Hematopoietic multipotent progenitor cell treated with erythropoietin and hydrocortisone succinate and interleukin-3 and kit ligand, for 6 days (in vitro differentiated cells): ENCODE data around the gene RNF4.

Experiments
- DNase-seq: peaks from one replicate; pipeline ENCODE4 v3.0.0-alpha.2; 2015

Gene RNF4

DNA sequence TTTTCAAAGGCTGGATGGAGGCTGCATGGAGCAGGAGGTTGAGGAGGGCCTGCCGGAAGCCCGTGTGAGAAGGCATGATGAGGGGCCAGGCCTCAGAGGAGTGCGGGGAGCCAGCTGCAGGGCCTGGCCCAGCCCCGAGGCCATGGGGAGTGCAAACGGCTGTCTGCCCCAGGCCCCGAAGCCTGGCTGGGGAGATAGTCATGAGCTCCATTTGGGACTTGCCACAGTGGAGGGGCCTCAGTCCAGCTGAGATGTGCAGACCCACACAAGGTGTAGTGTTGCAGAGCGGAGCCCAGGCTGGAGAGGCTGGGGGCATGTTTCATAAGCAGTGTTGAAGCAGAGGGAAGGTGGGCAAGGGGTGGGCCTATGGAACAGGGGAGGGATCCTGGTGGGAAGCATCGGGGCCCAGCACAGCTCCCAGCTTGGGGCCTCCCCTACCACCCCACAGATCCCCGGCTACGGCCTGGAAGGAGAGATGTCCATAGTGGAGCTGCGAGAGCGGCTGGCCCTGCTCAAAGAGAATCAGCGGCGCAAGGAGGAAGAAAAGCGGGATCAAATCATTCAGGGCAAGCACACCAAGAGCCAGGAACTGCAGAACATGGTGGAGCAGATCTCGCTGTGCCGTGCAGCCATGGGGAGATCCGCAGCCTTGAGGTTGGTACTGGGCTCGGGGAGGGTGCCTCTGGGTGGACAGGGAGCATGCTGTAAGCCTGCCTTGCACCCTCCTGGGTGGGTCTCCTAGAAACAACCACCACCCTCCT, 9.1 kb upstream of the RNF4 start:
- DNase-seq: no peak

DNA sequence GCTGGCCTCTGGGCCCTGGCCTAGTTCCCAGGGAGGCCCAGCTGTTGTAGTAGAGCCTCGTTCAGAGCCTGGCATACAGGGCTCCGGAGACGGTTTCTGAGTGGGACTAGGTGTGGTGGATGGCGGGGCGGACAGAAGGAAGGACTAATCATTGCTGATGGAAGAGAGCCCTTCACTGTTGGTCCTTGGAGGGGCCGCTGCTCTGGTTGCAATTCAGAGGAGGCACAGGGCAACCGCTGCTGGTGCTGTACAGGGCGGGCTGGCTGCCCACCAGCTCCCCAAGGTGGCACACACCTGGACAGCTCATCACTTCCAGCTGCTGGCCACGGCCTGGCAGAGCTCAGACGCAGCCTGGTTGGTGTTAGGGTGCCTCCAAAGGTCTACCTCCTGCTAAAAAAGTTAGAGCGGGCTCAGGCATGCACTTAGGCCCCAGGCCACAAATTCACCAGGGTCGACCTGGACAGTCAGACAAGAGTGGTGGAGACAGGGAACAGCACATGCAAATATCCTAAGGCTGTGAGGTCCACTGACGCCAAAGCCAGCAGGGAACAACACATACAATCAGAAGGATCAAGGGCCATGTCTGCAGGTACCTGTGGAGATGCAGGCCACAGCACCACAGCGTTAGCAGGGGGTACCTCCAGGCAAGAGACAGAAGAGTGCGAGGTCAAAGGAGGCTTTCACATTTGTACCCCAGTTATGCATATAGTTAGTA, 7.5 kb upstream of the RNF4 start:
- DNase-seq: no peak

DNA sequence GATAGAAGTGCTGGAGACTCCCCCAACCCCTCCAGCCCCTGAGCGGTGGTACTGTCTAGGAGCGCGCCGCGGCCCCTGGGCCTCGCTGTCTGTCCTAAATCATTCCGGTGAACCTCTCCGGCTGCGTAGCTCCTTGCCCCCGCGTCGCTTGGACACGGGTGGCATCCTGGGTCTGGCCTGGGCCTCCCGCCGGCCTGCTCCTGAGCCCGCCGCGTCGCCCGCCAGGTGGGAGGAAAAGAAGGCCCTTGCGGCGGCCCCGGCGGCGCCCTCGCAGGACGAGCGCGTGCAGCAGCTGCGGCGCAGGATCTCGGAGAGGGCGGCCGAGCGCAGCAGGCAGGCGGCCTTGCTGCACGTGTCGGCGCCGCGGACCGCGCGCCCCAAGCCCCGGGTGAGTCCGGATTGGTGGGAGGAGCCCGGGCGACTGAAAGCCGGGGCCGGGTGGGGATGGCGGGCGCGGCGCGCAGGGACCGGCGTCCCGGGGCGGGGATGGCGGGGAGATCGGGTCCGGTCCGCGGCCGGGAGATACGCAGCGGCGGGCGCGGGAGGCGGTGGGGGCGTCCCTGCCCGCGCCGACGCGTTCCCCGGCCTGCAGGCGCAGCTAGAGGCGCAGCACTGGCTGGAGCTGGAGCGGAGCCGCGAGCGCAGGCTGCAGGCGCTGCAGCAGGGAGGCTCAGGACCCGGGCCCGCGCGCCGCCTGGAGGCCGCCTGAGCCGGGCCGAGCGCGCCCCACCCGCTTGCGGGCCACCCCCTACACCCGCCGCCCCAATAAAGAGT, 6.5 kb upstream of the RNF4 start:
- DNase-seq: peak; percentile 83

DNA sequence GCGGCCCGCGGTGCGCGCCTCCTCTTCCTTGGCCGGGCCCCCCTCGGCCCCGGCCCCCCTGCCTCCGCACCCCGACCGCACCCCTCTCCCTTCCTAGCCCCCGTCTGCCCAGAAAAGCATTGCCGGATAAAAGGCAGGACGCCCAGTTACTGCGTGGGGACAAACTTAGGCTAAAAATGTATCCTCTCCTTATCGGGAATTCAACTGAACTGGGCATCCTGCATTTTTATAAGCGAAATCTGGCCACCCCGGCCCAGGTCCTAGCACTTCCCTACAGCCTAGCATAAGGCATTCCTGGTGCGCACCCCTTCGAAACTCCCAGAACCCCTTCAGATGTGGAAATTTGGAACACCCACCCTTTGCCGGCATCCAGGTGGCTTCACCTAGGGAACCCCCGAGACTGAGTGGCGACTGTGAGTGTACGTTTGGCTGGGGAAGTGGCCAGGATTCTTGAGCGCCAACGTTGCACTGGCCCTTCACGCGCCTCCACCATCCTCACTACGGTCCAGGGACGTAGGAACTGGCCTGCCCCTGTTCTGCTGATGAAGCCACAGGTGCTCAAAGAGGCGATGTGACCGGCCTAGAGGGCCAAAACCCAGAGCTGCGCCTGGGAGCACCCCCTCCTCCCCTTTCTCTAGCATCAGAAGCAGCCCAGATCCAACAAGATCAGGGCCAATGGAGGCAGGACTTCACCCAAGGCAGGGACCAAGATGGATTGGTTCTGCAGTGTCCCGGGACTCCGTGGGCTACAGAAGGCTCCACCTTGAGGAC, 5.7 kb upstream of the RNF4 start:
- no peak for DNase-seq

DNA sequence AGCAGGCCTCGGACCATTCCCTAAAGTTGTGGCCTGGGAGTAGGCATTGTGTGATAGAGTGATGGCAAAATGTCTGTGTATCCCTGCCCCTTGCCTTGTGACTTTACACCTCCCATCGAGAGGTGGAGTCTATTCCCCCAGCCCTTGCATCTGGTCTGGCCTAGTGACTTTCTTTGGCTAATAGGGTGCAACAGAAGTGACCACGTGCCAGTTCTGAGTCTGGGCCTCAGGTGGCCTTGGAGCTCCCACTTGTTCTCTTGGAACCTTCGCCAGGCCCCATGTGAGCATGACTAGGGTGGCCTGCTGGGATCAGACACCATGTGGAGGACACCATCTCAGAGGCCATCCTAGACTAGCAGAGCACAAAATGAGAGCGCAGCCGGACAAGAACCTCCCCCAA, 3.9 kb upstream of the RNF4 start:
- no peak for DNase-seq

DNA sequence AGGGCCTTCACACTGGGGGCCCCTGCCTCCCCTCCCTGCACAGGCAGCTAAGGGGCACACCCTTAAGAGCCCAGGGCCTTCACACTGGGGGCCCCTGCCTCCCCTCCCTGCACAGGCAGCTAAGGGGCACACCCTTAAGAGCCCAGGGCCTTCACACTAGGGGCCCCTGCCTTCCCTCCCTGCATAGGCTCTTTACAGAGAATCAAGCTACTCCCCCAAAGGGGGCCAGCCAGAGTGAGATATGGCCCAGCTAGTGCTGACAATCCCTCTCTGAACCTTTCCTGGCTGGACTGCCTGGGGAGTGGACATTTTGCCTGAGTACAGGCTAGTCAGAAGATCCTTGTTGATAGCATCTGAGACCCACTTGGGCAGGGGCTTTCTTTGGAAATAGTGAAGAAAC, 3.4 kb upstream of the RNF4 start:
- peak; percentile 65 for DNase-seq

DNA sequence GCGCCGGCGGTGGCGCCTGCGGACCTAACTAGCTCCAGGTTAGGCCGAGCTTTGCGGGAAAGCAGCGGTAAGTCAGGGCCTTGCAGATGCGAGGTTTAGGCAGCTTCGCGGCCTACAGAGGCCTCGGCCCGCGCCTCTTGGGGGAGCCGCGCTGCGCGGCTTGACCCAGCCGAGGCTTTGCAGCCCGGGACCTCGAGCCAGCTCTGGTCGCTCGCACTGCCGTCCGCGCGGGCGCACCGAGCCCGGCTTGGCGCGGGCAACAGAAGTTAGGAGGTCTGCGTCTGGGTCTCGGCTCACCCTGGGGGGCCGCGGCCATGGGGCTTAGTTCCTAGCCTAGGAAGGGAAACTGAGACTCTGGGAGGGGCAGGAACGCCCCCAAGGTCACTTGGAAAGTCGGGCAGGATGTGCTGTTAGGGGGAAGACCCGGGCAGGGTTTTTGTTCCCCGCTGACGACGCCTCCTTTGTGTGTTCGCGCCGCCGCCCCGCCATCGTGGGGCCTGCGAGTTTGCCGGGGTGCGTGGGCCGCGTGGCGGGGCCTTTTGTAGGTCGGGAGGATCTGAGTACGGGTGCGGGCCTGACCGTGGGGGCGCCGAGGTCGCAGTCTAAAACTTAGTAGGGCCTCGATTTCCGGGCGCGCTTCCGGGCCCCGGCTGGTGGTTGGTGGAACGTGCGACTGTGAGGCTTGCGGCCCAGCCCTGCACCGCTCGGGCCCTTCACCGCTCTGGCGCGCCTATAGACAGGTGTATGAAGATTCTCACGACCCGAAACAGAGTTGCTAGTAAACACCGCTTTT, 482 bp downstream of the RNF4 start:
- DNase-seq: peak; percentile 79

DNA sequence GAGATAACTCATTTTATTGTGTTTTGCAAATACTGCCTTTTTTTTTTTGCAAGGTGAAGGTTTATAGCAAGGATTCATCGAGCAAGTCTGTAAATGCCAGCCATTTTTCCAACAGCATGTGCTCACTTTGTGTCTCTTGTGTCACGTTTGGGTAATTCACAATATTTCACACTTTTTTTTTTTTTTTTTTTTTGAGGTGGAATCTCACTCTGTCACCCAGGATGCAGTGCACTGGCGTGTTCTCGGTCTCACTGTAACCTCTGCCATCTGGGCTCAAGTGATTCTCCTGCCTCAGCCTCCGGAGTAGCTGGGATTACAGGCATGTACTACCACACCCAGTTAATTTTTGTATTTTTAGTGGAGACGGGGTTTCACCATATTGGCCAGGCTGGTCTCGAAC, 1.9 kb downstream of the RNF4 start:
- no peak for DNase-seq

DNA sequence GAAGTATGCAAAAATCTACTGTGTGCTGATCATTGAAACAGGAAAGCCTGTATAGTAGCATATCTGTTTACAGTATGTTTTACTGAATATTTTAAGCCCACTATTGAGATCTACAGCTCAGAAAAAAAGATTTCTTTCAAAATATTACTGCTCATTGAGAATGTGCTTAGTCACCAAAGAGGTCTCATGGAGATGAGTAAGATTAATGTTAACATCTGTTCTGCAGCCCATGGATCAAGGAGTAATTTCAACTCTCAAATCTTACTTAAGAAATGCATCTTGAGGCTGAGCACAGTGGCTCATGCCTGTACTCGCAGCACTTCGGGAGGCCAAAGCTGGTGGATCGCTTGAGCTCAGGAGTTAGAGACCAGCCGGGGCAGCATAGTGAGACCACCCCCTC, 3.3 kb downstream of the RNF4 start:
- peak; percentile 35 for DNase-seq

DNA sequence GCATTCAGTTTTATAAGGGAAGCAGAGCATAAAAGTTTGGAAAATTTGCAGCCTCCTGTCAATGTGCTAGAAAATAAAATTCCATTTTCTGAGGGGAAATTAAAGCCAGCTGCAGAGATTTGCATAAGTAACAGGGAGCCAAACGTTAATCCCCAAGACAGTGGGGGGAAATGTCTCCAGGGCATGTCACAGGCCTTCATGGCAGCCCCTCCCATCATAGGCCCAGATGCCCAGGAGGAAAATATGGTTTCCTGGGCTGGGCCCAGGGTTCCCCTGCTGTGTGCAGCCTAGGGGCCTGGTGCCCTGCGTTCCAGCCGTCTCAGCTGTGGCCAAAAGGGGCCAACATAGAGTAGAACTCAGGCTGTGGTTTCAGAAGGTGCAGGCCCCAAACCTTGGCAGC, 9.3 kb downstream of the RNF4 start:
- no peak for DNase-seq

DNA sequence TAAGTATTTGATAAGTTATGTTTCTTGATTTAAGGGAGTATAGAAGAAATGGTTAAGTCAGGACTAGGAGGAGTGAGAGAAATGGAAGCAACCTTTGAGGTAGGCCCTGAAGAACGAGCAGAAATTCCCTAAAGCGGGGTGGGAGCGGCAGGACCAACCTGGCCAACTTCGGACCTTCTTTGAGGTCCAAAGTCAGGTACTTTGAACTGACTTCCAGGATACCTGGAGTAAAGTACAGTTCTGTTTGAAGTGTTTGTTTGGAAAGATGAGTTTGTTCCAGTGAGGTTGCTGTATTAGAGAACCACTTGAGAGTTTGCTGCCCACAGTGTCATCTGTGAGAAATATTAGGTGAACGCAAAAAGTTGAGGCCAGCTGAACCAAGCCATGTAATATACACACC, 11.7 kb downstream of the RNF4 start:
- DNase-seq: peak; percentile 3

DNA sequence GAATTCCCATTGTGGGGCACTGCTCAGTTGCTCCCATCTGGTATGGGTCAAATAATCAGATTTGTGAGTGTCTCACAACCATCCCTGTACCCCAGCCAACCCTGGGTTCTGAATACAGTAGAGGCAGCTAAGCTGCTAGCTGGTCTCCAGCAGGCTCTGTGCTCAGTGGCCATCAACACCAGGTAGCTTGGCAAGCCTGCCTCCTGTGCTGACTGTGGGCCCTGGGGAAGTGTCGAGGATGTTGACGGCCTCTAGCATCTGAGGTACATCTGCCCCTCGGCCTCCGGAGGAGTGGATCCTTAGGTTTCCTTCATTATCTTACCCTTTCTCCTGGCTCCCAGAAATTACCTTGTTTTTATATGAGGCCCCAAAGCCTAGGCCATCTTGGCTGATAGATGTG, 13.3 kb downstream of the RNF4 start:
- no peak for DNase-seq

DNA sequence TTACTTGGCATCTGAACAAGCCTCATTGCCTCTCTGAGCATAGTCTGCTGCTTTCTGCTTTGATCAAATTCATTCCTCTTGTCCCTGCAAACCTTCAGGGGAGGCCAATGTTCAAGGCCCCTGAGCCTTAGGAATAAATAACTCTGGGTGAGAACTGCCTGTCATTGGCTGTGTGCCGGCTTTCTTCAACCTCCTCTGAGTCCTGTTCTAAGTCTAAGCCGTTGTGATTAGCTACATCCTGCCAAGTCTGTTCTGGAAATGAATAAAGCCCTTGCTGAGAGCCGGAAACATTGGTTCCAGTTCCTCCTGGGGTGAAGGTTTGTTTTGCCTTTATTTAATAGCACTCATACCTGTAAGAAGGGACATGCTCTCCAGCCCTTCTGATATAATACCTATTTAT, 13.8 kb downstream of the RNF4 start:
- DNase-seq: no peak

DNA sequence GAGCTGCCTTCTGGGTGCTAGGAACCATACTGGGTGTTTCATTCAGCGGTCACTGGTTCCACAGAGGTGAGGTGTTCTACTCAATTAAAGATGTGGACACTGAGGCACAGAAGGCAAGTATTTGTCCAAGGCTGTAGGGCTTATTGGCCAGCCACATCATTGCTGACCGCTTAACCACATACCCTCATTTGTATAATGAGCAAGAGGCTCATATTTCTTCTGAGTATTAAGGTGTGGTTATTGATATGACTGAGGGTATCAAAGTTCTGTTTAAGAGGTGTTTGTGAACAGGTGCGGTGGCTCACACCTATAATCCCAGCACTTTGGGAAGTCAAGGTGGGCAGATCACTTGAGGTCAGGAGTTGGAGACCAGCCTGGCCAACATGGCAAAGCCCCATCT, 14.3 kb downstream of the RNF4 start:
- DNase-seq: no peak

DNA sequence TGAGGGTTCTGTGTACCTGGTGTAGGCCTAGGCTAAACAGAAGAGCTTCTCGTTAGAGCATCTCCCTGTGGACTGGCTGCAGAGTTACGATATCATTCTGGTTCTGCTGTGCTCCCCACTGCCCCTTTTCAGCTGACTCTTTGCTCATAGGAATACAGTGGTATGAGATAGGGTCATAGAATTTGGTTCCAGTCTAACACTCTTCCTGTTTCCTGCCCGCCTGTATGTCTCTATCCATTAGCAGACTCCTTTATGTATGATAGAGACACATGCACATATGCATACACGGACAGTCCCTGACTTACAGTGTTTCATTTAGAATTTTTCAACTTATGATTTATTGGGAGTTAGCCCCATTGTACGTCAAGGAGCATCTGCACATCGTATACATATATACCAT, 15.3 kb downstream of the RNF4 start:
- no peak for DNase-seq

DNA sequence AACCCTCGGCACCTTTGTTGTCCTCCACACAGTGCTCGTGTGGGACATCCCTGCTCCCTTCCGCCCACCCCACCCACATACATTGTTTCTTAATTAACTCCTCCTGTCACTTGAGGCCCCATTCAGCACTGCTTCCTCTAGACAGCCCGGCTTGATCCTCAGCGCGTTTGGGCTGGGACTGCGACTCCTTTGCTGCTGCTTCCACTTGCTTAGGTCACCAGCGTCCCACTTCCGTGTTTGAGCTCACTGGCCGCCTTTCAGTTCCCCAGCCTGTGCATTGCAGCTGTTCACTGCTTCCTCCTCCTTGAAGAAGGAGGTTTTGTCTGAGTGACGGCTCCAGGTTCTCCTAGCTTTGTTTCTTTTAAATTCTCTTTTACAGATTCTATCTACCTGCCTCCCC, 16.1 kb downstream of the RNF4 start:
- DNase-seq: peak; percentile 81

DNA sequence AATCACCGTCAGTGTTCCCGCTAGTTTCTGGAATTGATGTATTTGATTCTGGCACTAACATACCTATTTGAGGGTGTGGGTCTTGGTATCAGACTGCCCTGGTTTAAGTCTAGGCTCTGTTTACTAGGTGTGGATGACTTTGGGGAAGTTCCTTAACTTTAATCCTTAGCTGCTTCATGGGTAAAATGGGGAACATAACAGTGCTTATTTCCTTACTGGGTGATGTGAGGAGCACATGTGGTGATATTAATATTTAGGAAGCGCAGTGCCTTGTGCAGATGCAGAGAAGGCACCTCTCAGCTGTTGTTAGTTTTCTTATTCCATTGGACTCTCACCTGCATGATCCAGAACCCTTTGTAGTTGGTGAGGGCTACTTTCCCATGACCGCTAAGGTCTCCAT, 17.1 kb downstream of the RNF4 start:
- DNase-seq: no peak

DNA sequence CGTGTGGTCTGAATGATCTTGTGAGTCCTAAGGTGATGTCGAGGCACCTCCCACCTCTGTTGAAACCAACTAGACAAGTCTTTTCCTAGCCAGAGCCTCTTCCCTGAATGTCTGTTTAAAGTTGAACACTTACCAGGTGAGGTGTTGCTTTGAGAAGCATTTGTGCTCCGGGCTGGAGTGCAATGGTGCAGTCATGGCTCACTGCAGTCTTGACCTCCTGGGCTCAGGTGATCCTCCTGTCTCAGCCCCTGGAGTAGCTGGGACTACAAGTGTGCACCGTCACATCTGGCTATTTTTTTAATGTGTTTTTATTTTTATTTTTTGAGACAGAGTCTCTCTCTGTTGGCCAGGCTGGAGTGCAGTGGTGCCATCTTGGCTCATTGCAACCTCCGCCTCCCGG, 18.1 kb downstream of the RNF4 start:
- no peak for DNase-seq

DNA sequence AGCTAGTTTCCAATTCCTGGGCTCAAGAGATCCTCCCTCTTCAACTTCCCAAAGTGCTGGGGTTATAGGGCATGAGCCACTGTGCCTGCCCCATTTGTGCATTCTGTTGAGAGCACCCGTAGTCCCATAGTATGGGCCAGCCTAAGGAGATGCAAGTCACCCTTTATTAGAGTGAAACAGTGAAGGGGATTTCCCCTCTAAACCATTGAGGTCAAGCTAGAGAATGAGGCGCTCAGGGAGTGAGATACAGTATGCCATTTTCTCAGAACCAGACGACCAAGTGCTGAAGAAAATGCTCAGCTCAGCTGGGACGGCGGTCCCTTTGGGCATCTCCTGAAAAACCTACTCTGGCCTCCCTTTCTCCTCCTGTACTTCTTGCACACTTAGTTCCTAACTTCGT, 18.7 kb downstream of the RNF4 start:
- no peak for DNase-seq

DNA sequence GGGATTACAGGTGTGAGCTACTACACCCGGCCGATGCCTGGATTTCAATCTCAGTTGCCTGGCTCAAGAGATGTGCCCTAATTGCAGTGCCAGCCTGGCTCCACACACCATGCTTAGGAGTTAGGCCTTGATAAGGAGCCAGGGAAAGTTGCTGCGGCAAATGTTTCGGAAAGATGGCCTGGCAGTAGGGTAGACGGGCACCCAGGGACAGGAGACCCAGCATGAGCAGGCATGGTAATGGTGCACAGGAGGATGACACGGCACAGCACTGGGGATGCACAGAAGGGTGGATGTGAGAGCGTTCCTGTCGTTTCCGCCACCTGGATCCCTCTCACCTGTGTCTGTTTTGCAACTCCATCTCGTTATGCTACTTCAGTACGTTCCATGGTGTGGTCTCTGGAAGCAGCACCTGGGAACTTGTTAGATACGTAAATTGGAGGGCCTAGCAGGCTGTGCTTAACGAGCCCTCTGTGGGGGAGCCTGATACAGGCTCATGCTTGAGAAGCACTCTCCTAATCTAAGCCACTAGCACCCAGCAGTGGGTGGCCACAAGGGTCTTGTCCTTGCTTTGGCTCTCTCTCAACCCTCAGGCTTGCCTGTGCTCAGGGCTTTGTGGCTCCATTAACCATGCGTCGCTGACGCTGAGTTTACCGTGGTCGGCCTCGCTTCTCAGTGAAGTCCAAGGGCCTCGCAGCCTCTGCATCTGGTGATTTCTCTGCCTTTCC, 20.3 kb downstream of the RNF4 start:
- no peak for DNase-seq

DNA sequence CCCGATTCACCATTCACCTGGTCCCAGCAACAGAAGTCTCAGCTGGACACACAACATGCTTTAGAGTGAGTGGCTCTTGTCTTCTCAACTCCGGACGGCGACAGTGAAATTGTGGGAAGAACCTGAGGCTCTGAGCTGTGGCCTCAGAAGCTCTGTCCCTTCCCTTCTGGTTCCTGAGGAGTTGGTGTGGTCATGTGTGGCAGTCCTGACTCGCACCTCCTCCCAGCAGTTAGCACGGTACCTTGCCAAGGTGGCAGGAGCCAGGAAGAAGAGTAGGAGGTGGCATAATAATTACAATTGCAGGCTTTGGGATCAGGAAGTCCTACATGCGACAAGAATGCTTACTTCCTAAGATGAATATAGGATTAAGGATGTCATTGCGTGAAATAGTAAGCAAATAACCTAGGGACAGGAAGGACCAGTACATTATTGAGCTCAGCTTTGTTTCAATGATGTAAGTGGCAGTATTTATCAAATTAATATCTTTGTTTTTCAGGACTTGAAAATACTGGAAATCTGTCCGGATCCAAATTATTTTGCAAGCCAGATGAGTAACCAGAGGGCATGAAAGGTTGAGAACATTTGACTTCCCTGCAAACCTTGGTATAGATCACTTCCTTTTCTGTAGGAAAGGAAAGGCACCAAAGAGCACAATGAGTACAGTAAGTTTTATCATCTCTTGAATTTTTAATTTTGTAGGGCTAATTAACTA, 21.1 kb downstream of the RNF4 start:
- no peak for DNase-seq
